22Rv1 (cell line): ENCODE results near the gene VHLL.

Experiments used
- ZFX ChIP-seq: fragments of 450-650 bp; IDR thresholded peaks from 2 replicates; pipeline ENCODE4 v1.6.1; 2017; ENCODE audit warnings: antibody characterized with exemption, borderline replicate concordance
- TF ChIP-seq, protein P1 (sequence below): fragments of 450-650 bp; IDR thresholded peaks from 2 replicates; pipeline ENCODE4 v1.5.1; 2017; ENCODE audit warnings: mild to moderate bottlenecking

DNA sequence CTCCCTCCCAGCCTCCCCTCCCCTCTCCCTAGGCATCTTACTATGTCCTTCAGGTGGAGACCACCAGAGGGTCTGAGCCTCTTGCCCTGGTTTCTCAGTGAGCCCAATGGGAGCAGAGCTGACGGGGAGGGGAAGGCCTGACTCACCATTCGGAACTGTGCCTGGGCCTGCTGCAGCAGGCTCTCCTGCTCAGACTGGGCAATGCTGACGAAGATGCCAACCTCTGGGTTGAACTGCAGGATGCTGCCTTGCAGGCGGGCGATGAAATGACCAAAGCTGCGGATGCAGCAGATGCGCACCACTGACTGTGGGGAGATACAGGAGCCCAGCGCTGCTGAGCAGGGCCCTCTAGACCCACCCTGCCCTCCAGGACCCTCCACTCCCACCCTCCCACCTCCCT lies 40.2 kb downstream of the VHLL start:
- TF ChIP-seq, protein P1, sequence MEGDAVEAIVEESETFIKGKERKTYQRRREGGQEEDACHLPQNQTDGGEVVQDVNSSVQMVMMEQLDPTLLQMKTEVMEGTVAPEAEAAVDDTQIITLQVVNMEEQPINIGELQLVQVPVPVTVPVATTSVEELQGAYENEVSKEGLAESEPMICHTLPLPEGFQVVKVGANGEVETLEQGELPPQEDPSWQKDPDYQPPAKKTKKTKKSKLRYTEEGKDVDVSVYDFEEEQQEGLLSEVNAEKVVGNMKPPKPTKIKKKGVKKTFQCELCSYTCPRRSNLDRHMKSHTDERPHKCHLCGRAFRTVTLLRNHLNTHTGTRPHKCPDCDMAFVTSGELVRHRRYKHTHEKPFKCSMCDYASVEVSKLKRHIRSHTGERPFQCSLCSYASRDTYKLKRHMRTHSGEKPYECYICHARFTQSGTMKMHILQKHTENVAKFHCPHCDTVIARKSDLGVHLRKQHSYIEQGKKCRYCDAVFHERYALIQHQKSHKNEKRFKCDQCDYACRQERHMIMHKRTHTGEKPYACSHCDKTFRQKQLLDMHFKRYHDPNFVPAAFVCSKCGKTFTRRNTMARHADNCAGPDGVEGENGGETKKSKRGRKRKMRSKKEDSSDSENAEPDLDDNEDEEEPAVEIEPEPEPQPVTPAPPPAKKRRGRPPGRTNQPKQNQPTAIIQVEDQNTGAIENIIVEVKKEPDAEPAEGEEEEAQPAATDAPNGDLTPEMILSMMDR = no peak
- TF ChIP-seq ZFX = no peak
